Testis (tissue), 2 donors: ENCODE results near the gene INSC.

Source experiments
- CTCF ChIP-seq, 3 experiments: fragments of 450-650 bp in 2 of 3; fragments of 200-600 bp in 1 of 3; sonication (generic) in 1 of 3; IDR thresholded peaks; one replicate each; pipeline ENCODE4 v1.5.1; 2016 to 2019; ENCODE audit warnings: antibody characterized with exemption in 3 of 3, mild to moderate bottlenecking in 2 of 3, moderate library complexity in 1 of 3
- POLR2A ChIP-seq: fragments of 450-650 bp; IDR thresholded peaks from one replicate; pipeline ENCODE4 v1.6.1; 2017; ENCODE audit warnings: antibody characterized with exemption, mild to moderate bottlenecking, moderate library complexity

DNA sequence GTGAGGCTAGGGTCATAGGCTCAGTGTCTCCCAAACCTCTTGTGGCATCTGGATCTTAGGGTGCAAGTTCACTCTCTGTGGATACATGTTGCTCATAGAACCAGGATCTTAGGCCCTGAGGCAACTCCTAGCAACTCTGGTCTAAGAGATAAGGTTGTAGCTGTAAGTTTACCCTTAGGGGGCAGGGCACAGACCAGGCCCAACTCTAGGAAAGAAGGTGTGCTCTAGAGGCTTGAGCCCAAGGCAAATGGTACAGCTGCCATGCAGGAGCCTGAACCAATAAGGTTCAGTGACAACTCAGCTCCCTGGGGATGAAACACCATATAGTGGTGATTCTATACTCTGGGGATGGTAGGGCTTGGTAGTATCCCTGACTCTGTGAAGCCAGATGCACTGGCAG is 23.5 kb upstream of the INSC start:
- TF ChIP-seq CTCF (IDR thresholded peaks at IDR 0.05) (no peak), POLR2A (no peak)
